Nephron progenitor cell (in vitro differentiated cells): ENCODE data around the gene EXT2.

Experiments
- DNase-seq: peaks from one replicate; pipeline ENCODE4 v3.0.0; 2021
- H3K27ac Mint-ChIP-seq: 2 replicates; pipeline ENCODE4 v1.8.0; 2021; ENCODE audit warnings: mild to moderate bottlenecking, moderate library complexity, mixed read lengths
- H3K27me3 Mint-ChIP-seq: 2 replicates; pipeline ENCODE4 v1.8.0; 2021; ENCODE audit warnings: mild to moderate bottlenecking, low read depth, mixed read lengths; ENCODE audit not compliant: poor library complexity
- H3K36me3 Mint-ChIP-seq: 2 replicates; pipeline ENCODE4 v1.8.0; 2021; ENCODE audit warnings: low read depth, mixed read lengths
- H3K4me1 Mint-ChIP-seq: 2 replicates; pipeline ENCODE4 v1.8.0; 2021; ENCODE audit warnings: mixed read lengths
- H3K4me3 Mint-ChIP-seq: 2 replicates; pipeline ENCODE4 v1.8.0; 2021; ENCODE audit warnings: mild to moderate bottlenecking, moderate library complexity, mixed read lengths
- H3K9me3 Mint-ChIP-seq: 2 replicates; pipeline ENCODE4 v1.8.0; 2021; ENCODE audit warnings: mild to moderate bottlenecking, moderate library complexity, mixed read lengths
- CTCF ChIP-seq: fragments of 200-600 bp; sonication (generic); IDR thresholded peaks from 2 replicates; pipeline ENCODE4 v1.5.0; 2021; ENCODE audit warnings: antibody characterized with exemption

Gene EXT2

GRCh38 chr11:44136176-44136945 lies 40.9 kb downstream of the EXT2 start:
- Mint-ChIP-seq H3K27me3 (peaks cover 8% of the 10 kb centered on the region), H3K36me3 (peaks cover 8% of the 10 kb centered on the region), H3K4me3 (no peak overlapping the region), H3K27ac (no peak overlapping the region), H3K9me3 (no peaks in the 10 kb centered on the region), H3K4me1 (peaks cover 74% of the 10 kb centered on the region)
- no peak for TF ChIP-seq CTCF
- no peak for DNase-seq

GRCh38 chr11:44137057-44137456 lies 41.6 kb downstream of the EXT2 start:
- peaks cover 6% of the 10 kb centered on the region for H3K27me3 Mint-ChIP-seq
- DNase-seq: no peak
- H3K9me3 Mint-ChIP-seq: no peaks in the 10 kb centered on the region
- H3K36me3 Mint-ChIP-seq: peaks cover 5% of the 10 kb centered on the region
- H3K27ac Mint-ChIP-seq: no peak overlapping the region
- H3K4me3 Mint-ChIP-seq: no peak overlapping the region
- TF ChIP-seq CTCF: no peak
- peaks cover 79% of the 10 kb centered on the region for H3K4me1 Mint-ChIP-seq

GRCh38 chr11:44138286-44138685 lies 42.8 kb downstream of the EXT2 start:
- Mint-ChIP-seq H3K4me1 (peaks cover 87% of the 10 kb centered on the region), H3K36me3 (no peaks in the 10 kb centered on the region), H3K27ac (no peak overlapping the region), H3K4me3 (peak overlapping the region; percentile 46), H3K9me3 (no peaks in the 10 kb centered on the region), H3K27me3 (no peaks in the 10 kb centered on the region)
- no peak for TF ChIP-seq CTCF
- DNase-seq: no peak

GRCh38 chr11:44138980-44139379 lies 43.5 kb downstream of the EXT2 start:
- no peak overlapping the region for H3K27ac Mint-ChIP-seq
- H3K4me1 Mint-ChIP-seq: peaks cover 87% of the 10 kb centered on the region
- peak overlapping the region; percentile 46 for H3K4me3 Mint-ChIP-seq

GRCh38 chr11:44139565-44140330 lies 44.3 kb downstream of the EXT2 start:
- Mint-ChIP-seq H3K27ac (peak overlapping the region; percentile 88), H3K4me1 (peaks cover 87% of the 10 kb centered on the region), H3K36me3 (peaks cover under 1% of the 10 kb centered on the region), H3K27me3 (no peaks in the 10 kb centered on the region), H3K4me3 (peak overlapping the region; percentile 72), H3K9me3 (no peaks in the 10 kb centered on the region)
- DNase-seq: peak; percentile 47
- no peak for TF ChIP-seq CTCF

More at GRCh38 chr11:44138980-44139379, 43.5 kb downstream of the EXT2 start:
- no peaks in the 10 kb centered on the region for H3K36me3 Mint-ChIP-seq
- no peak for DNase-seq
- no peak for TF ChIP-seq CTCF
- H3K27me3 Mint-ChIP-seq: no peaks in the 10 kb centered on the region
- H3K9me3 Mint-ChIP-seq: no peaks in the 10 kb centered on the region
